ENCODE measurements around the gene DKKL1.

DNA sequence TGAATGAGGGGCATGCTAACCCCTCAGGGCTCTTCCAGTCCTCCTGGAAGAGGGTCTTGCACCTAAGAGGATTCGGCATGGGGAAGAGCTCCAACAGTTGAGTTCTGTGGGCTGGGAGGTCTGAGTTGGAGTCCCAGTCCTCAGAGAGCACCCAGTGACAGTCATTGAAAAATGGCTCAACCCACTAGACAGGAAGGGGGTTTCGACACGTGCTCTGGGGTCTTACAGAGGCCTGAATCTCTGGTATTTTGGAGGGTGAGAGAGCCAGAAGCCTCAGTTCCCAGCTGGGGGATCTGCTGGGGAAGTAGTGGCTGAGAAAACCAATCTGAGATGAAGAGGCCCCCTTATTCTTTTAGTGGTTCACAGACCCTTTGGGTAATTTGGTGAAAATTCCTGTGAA is 50.6 kb downstream of the DKKL1 start:
- TF ChIP-seq, protein P1, sequence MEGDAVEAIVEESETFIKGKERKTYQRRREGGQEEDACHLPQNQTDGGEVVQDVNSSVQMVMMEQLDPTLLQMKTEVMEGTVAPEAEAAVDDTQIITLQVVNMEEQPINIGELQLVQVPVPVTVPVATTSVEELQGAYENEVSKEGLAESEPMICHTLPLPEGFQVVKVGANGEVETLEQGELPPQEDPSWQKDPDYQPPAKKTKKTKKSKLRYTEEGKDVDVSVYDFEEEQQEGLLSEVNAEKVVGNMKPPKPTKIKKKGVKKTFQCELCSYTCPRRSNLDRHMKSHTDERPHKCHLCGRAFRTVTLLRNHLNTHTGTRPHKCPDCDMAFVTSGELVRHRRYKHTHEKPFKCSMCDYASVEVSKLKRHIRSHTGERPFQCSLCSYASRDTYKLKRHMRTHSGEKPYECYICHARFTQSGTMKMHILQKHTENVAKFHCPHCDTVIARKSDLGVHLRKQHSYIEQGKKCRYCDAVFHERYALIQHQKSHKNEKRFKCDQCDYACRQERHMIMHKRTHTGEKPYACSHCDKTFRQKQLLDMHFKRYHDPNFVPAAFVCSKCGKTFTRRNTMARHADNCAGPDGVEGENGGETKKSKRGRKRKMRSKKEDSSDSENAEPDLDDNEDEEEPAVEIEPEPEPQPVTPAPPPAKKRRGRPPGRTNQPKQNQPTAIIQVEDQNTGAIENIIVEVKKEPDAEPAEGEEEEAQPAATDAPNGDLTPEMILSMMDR (conservative IDR thresholded peaks at IDR 0.05; ENCODE audit: low read depth, low read length), result no peak
- no peak for TF ChIP-seq FOS (IDR thresholded peaks at IDR 0.05; ENCODE audit: low read depth, low read length)
- no peak for TF ChIP-seq CEBPB (IDR thresholded peaks at IDR 0.05; ENCODE audit: low read depth, low read length)
